Chondrocyte (in vitro differentiated cells): Measurements from ENCODE around the gene CGRRF1. TPM values are rescaled to one million over a fixed set of nuclear protein-coding genes. Genes with fewer than 3 reads are reported as not detected.

Experiments
- DNase-seq: peaks from one replicate; pipeline ENCODE4 v3.0.0; 2021; ENCODE audit warnings: mixed read lengths, low spot score
- H3K27ac Mint-ChIP-seq: one replicate; pipeline ENCODE4 v1.8.0; 2021; ENCODE audit warnings: mild to moderate bottlenecking, moderate library complexity, mixed read lengths; ENCODE audit not compliant: unreplicated experiment
- H3K27me3 Mint-ChIP-seq: 2 replicates; pipeline ENCODE4 v1.8.0; 2021; ENCODE audit warnings: low read depth, mixed read lengths
- H3K36me3 Mint-ChIP-seq: 2 replicates; pipeline ENCODE4 v1.8.0; 2021; ENCODE audit warnings: low read depth, mixed read lengths
- H3K4me1 Mint-ChIP-seq: 2 replicates; pipeline ENCODE4 v1.8.0; 2021; ENCODE audit warnings: low read depth, mild to moderate bottlenecking, mixed read lengths
- H3K4me3 Mint-ChIP-seq: one replicate; pipeline ENCODE4 v1.8.0; 2021; ENCODE audit warnings: mild to moderate bottlenecking, moderate library complexity, mixed read lengths; ENCODE audit not compliant: unreplicated experiment
- H3K9me3 Mint-ChIP-seq: 2 replicates; pipeline ENCODE4 v1.8.0; 2021; ENCODE audit warnings: low read depth, mixed read lengths
- CTCF ChIP-seq: fragments of 200-600 bp; sonication (generic); IDR thresholded peaks from 2 replicates; pipeline ENCODE4 v1.5.0; 2021; ENCODE audit warnings: antibody characterized with exemption, mild to moderate bottlenecking, moderate library complexity
- total RNA-seq: library from RNA; stranded (reverse); gene quantifications from 3 replicates; pipeline ENCODE4 v1.2.1, GENCODE V29; 2021

CGRRF1 gene
- total RNA-seq, 1 donor from 2014 or later, result 17.6 TPM

GRCh38 chr14:54537651-54538050 is 27.9 kb downstream of the CGRRF1 start:
- H3K9me3 Mint-ChIP-seq, result peaks cover 6% of the 10 kb centered on the region

GRCh38 chr14:54538055-54538454 is 28.3 kb downstream of the CGRRF1 start:
- H3K4me1 Mint-ChIP-seq, result no peaks in the 10 kb centered on the region
- peaks cover 9% of the 10 kb centered on the region for H3K36me3 Mint-ChIP-seq
- no peak for TF ChIP-seq CTCF
- DNase-seq, result no peak
- H3K27me3 Mint-ChIP-seq, result no peaks in the 10 kb centered on the region
- H3K4me3 Mint-ChIP-seq, result no peak overlapping the region
- H3K27ac Mint-ChIP-seq, result no peak overlapping the region
- H3K9me3 Mint-ChIP-seq, result peaks cover 6% of the 10 kb centered on the region

More at GRCh38 chr14:54537651-54538050, 27.9 kb downstream of the CGRRF1 start:
- TF ChIP-seq CTCF, result no peak
- no peak overlapping the region for H3K4me3 Mint-ChIP-seq
- no peak for DNase-seq
- no peaks in the 10 kb centered on the region for H3K27me3 Mint-ChIP-seq
- H3K4me1 Mint-ChIP-seq, result no peaks in the 10 kb centered on the region
- peaks cover 9% of the 10 kb centered on the region for H3K36me3 Mint-ChIP-seq
- no peak overlapping the region for H3K27ac Mint-ChIP-seq

- TF ChIP-seq CTCF, result no peak
- peaks cover 5% of the 10 kb centered on the region for H3K4me1 Mint-ChIP-seq
- no peaks in the 10 kb centered on the region for H3K36me3 Mint-ChIP-seq
- H3K4me3 Mint-ChIP-seq, result no peak overlapping the region
- no peaks in the 10 kb centered on the region for H3K9me3 Mint-ChIP-seq
- DNase-seq, result no peak
- no peak overlapping the region for H3K27ac Mint-ChIP-seq
- no peaks in the 10 kb centered on the region for H3K27me3 Mint-ChIP-seq
These were observed 37.9 kb downstream of the CGRRF1 start for GRCh38 chr14:54547583-54547982.

- no peaks in the 10 kb centered on the region for H3K27me3 Mint-ChIP-seq
These were observed 38.8 kb downstream of the CGRRF1 start for GRCh38 chr14:54548491-54548890.

GRCh38 chr14:54549862-54550261 is 40.2 kb downstream of the CGRRF1 start:
- no peaks in the 10 kb centered on the region for H3K36me3 Mint-ChIP-seq
- no peaks in the 10 kb centered on the region for H3K27me3 Mint-ChIP-seq
- TF ChIP-seq CTCF, result no peak
- no peak overlapping the region for H3K4me3 Mint-ChIP-seq
- no peaks in the 10 kb centered on the region for H3K9me3 Mint-ChIP-seq
- no peak overlapping the region for H3K27ac Mint-ChIP-seq
- no peak for DNase-seq
- peaks cover 5% of the 10 kb centered on the region for H3K4me1 Mint-ChIP-seq

More at GRCh38 chr14:54548491-54548890, 38.8 kb downstream of the CGRRF1 start:
- Mint-ChIP-seq H3K4me3 (no peak overlapping the region), H3K36me3 (no peaks in the 10 kb centered on the region), H3K9me3 (no peaks in the 10 kb centered on the region), H3K27ac (no peak overlapping the region), H3K4me1 (peaks cover 5% of the 10 kb centered on the region)
- no peak for TF ChIP-seq CTCF
- no peak for DNase-seq
